HepG2 (cell line): ENCODE results near the gene POLR3F. TPM values are rescaled to one million over a fixed set of nuclear protein-coding genes. Genes with fewer than 3 reads are reported as not detected.
A peak's percentile ranks its signal among the peaks of the same experiment; 100 is the strongest.

Experiments used
- ATAD3A ChIP-seq: sonication (generic); formaldehyde crosslinking; IDR thresholded peaks from 2 replicates; pipeline ENCODE4 v1.4.0; 2020; ENCODE audit warnings: missing genetic modification reagents
- CBX5 ChIP-seq: sonication (generic); formaldehyde crosslinking; IDR thresholded peaks from 2 replicates; pipeline ENCODE4 v1.4.0; 2020; ENCODE audit warnings: missing genetic modification reagents, borderline replicate concordance
- CREB1 ChIP-seq, 2 experiments: fragments of 450-650 bp in 1 of 2; IDR thresholded peaks; 2 replicates each; pipeline ENCODE4 v1.6.1; 2016 to 2017; ENCODE audit warnings: control low read depth in 1 of 2, mild to moderate bottlenecking in 1 of 2, missing compliant biosample characterization in 1 of 2, missing genetic modification characterization in 1 of 2
- DPF2 ChIP-seq: sonication (generic); formaldehyde crosslinking; IDR thresholded peaks from 2 replicates; pipeline ENCODE4 v1.4.0; 2020; ENCODE audit warnings: mild to moderate bottlenecking, low read depth, missing genetic modification reagents, borderline replicate concordance
- EED ChIP-seq: sonication (generic); formaldehyde crosslinking; IDR thresholded peaks from 2 replicates; pipeline ENCODE4 v1.5.0; 2020; ENCODE audit warnings: mild to moderate bottlenecking, missing genetic modification reagents
- NCOA5 ChIP-seq: sonication (generic); formaldehyde crosslinking; IDR thresholded peaks from 2 replicates; pipeline ENCODE4 v1.4.0; 2020; ENCODE audit warnings: missing genetic modification reagents
- PHF20 ChIP-seq: sonication (generic); formaldehyde crosslinking; IDR thresholded peaks from 2 replicates; pipeline ENCODE4 v1.5.0; 2020; ENCODE audit warnings: mild to moderate bottlenecking, missing genetic modification reagents
- ZNF7 ChIP-seq: IDR thresholded peaks from 2 replicates; pipeline ENCODE4 v1.6.1; 2016; ENCODE audit warnings: missing biosample characterization, missing genetic modification reagents
- polyA plus RNA-seq, 8 experiments: library from polyadenylated mRNA; depleted of rRNA in 3 of 8; stranded (reverse) in 7 of 8; unstranded in 1 of 8; fragments of >200 nt; fragmentation: Illumina TruSeq in 4 of 8; extraction: Trizol in 4 of 8; gene quantifications; 2 replicates each; pipeline versions ENCODE4 v1.2.1 to v1.2.3, GENCODE V29; 2011 to 2016; ENCODE audit warnings: low read depth in 4 of 8, missing spikeins in 1 of 8, mixed read lengths in 1 of 8; ENCODE audit not compliant: insufficient read depth in 1 of 8
- total RNA-seq, 5 experiments: library from RNA; depleted of rRNA; stranded (reverse); fragments of >200 nt; fragmentation: Illumina TruSeq; extraction: Trizol; gene quantifications; 2 replicates each; pipeline ENCODE4 v1.2.3, GENCODE V29; 2016; ENCODE audit warnings: low read depth in 1 of 5
- TF ChIP-seq, protein P1 (sequence below): sonication (generic); formaldehyde crosslinking; IDR thresholded peaks from 2 replicates; pipeline ENCODE4 v1.8.0; 2022; ENCODE audit warnings: missing genetic modification reagents, mild to moderate bottlenecking, moderate library complexity, borderline replicate concordance
- TF ChIP-seq, protein P2 (sequence below): fragments of 450-650 bp; IDR thresholded peaks from 2 replicates; pipeline ENCODE4 v1.6.1; 2017
- TF ChIP-seq, protein P3 (sequence below): sonication (generic); formaldehyde crosslinking; conservative IDR thresholded peaks from 2 replicates; pipeline ENCODE4 v1.8.1; 2023; ENCODE audit warnings: missing genetic modification reagents
- TF ChIP-seq, protein P4 (sequence below): conservative IDR thresholded peaks from 2 replicates; pipeline ENCODE4 v1.6.1; 2018; ENCODE audit warnings: missing genetic modification reagents
- TF ChIP-seq, protein P5 (sequence below): sonication (generic); formaldehyde crosslinking; IDR thresholded peaks from 2 replicates; pipeline ENCODE4 v1.4.0; 2020; ENCODE audit warnings: missing genetic modification reagents, borderline replicate concordance

The POLR3F gene
- total and polyA plus RNA-seq, 2 of the 13 experiments (the other 11 are each of a cell fraction or from before 2014, with no cell fraction given), result 11.7 to 25.5 TPM

DNA sequence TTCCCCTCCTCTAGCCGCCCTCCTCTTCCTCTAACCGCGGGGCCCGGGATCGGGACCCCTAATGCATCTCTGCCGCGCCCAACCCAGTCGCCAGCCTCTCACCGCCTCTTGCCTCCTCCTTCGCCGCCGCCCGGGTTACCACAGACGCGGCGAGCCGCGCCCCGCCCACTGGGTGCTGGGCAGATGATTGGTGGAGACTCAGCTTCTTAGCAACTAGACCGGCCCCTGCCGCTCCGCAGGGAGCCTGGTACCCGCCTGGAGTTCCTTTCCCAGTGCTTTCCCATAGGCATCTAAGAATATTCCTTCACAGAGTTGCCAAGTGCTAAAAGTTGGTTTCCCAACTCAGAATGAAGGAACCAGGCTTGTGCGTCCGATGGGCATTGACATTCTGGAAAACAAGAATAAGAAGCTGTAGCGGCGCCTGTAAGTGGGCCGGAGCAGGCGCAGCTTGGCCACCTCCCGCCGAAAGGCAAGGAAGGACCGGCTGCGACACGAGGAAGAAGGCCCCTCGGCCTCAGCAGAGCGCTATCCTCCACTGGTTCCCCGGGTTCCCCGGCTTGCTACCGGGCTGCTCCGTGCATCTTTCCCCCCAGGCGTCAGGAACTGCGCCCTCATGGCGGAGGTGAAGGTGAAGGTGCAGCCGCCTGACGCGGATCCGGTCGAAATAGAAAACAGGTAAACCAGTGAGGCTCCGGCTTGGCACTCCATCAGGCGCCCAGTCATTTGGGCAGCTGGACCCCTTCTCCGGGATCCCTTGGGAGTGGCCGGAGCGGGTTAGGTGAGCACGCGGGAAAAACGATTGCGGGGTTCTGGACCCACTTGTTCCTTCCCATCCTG, at the start of gene POLR3F, which contains the start of gene DZANK1 (continued):
- TF ChIP-seq, protein P1, sequence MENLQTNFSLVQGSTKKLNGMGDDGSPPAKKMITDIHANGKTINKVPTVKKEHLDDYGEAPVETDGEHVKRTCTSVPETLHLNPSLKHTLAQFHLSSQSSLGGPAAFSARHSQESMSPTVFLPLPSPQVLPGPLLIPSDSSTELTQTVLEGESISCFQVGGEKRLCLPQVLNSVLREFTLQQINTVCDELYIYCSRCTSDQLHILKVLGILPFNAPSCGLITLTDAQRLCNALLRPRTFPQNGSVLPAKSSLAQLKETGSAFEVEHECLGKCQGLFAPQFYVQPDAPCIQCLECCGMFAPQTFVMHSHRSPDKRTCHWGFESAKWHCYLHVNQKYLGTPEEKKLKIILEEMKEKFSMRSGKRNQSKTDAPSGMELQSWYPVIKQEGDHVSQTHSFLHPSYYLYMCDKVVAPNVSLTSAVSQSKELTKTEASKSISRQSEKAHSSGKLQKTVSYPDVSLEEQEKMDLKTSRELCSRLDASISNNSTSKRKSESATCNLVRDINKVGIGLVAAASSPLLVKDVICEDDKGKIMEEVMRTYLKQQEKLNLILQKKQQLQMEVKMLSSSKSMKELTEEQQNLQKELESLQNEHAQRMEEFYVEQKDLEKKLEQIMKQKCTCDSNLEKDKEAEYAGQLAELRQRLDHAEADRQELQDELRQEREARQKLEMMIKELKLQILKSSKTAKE (CRISPR knock-in tag), result no peak
- TF ChIP-seq NCOA5 (CRISPR knock-in tag) (no peak), CREB1 (IDR thresholded peaks at IDR 0.05) (0 out of 2 replicates have a peak, but pooled peaks have one; percentile 19), CREB1 (CRISPR knock-in tag; IDR thresholded peaks at IDR 0.05) (peak; percentile 70), CBX5 (CRISPR knock-in tag) (peak; percentile 82; the same call in 1 of the 2 replicates), PHF20 (CRISPR knock-in tag) (peak; percentile 100), EED (CRISPR knock-in tag) (peak; percentile 35; the same call in 1 of the 2 replicates), ZNF7 (CRISPR knock-in tag) (peak; percentile 12; the same call in 1 of the 2 replicates), ATAD3A (0 out of 2 replicates have a peak, but pooled peaks have one; percentile 69), DPF2 (CRISPR knock-in tag) (no peak)
- TF ChIP-seq, protein P2, sequence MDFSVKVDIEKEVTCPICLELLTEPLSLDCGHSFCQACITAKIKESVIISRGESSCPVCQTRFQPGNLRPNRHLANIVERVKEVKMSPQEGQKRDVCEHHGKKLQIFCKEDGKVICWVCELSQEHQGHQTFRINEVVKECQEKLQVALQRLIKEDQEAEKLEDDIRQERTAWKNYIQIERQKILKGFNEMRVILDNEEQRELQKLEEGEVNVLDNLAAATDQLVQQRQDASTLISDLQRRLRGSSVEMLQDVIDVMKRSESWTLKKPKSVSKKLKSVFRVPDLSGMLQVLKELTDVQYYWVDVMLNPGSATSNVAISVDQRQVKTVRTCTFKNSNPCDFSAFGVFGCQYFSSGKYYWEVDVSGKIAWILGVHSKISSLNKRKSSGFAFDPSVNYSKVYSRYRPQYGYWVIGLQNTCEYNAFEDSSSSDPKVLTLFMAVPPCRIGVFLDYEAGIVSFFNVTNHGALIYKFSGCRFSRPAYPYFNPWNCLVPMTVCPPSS, result no peak
- TF ChIP-seq, protein P3, sequence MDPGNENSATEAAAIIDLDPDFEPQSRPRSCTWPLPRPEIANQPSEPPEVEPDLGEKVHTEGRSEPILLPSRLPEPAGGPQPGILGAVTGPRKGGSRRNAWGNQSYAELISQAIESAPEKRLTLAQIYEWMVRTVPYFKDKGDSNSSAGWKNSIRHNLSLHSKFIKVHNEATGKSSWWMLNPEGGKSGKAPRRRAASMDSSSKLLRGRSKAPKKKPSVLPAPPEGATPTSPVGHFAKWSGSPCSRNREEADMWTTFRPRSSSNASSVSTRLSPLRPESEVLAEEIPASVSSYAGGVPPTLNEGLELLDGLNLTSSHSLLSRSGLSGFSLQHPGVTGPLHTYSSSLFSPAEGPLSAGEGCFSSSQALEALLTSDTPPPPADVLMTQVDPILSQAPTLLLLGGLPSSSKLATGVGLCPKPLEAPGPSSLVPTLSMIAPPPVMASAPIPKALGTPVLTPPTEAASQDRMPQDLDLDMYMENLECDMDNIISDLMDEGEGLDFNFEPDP (CRISPR knock-in tag), result no peak
- TF ChIP-seq, protein P4, sequence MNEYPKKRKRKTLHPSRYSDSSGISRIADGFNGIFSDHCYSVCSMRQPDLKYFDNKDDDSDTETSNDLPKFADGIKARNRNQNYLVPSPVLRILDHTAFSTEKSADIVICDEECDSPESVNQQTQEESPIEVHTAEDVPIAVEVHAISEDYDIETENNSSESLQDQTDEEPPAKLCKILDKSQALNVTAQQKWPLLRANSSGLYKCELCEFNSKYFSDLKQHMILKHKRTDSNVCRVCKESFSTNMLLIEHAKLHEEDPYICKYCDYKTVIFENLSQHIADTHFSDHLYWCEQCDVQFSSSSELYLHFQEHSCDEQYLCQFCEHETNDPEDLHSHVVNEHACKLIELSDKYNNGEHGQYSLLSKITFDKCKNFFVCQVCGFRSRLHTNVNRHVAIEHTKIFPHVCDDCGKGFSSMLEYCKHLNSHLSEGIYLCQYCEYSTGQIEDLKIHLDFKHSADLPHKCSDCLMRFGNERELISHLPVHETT, result peak; percentile 78
- TF ChIP-seq, protein P5, sequence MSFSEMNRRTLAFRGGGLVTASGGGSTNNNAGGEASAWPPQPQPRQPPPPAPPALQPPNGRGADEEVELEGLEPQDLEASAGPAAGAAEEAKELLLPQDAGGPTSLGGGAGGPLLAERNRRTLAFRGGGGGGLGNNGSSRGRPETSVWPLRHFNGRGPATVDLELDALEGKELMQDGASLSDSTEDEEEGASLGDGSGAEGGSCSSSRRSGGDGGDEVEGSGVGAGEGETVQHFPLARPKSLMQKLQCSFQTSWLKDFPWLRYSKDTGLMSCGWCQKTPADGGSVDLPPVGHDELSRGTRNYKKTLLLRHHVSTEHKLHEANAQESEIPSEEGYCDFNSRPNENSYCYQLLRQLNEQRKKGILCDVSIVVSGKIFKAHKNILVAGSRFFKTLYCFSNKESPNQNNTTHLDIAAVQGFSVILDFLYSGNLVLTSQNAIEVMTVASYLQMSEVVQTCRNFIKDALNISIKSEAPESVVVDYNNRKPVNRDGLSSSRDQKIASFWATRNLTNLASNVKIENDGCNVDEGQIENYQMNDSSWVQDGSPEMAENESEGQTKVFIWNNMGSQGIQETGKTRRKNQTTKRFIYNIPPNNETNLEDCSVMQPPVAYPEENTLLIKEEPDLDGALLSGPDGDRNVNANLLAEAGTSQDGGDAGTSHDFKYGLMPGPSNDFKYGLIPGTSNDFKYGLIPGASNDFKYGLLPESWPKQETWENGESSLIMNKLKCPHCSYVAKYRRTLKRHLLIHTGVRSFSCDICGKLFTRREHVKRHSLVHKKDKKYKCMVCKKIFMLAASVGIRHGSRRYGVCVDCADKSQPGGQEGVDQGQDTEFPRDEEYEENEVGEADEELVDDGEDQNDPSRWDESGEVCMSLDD (CRISPR knock-in tag), result peak; percentile 79; the same call in 1 of the 2 replicates
